Liver (tissue), 3 donors: Measurements from ENCODE around the gene ZNF562.

ENCODE experiments used
- GABPA ChIP-seq, 2 donors: IDR thresholded peaks in 1 of 2; conservative IDR thresholded peaks in 1 of 2; 2 replicates each; pipeline ENCODE4 v1.6.1; 2016; ENCODE audit warnings: antibody characterized with exemption in 2 of 2, mild to moderate bottlenecking in 1 of 2, moderate library complexity in 1 of 2
- TF ChIP-seq, protein P1 (sequence below): fragments of 150-350 bp; IDR thresholded peaks from 2 replicates; pipeline ENCODE4 v1.5.1; 2017; ENCODE audit warnings: improper control_type of control experiment, low read depth, low read length; ENCODE audit not compliant: missing input control
- TF ChIP-seq, protein P2 (sequence below): IDR thresholded peaks from 2 replicates; pipeline ENCODE4 v1.6.1; 2016; ENCODE audit warnings: antibody characterized with exemption, mild to moderate bottlenecking
- TF ChIP-seq, protein P3 (sequence below): IDR thresholded peaks from 2 replicates; pipeline ENCODE4 v1.6.1; 2016; ENCODE audit warnings: antibody characterized with exemption
- donor health status: healthy.
- donor health status: healthy.

DNA sequence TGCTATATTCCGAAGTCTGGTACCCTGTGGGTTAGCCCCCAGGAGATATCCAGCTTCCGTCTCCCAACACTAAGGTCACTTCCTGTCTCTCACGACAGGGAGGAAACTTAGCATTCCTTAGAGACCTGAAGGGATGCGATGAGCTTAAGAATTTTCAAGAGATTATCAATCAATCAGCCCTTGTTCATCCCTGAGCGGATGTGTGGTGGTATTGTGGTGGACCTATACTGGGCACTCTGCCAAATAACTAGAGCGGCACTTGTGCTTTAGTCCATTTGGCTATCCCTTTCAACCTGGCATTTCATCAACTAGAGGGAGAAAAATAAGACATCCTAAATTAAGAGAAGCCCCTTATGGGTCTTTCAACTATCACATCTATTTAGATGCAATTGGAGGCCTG is 30.9 kb upstream of the ZNF562 start:
- TF ChIP-seq, protein P1, sequence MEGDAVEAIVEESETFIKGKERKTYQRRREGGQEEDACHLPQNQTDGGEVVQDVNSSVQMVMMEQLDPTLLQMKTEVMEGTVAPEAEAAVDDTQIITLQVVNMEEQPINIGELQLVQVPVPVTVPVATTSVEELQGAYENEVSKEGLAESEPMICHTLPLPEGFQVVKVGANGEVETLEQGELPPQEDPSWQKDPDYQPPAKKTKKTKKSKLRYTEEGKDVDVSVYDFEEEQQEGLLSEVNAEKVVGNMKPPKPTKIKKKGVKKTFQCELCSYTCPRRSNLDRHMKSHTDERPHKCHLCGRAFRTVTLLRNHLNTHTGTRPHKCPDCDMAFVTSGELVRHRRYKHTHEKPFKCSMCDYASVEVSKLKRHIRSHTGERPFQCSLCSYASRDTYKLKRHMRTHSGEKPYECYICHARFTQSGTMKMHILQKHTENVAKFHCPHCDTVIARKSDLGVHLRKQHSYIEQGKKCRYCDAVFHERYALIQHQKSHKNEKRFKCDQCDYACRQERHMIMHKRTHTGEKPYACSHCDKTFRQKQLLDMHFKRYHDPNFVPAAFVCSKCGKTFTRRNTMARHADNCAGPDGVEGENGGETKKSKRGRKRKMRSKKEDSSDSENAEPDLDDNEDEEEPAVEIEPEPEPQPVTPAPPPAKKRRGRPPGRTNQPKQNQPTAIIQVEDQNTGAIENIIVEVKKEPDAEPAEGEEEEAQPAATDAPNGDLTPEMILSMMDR = no peak
- TF ChIP-seq, protein P2, sequence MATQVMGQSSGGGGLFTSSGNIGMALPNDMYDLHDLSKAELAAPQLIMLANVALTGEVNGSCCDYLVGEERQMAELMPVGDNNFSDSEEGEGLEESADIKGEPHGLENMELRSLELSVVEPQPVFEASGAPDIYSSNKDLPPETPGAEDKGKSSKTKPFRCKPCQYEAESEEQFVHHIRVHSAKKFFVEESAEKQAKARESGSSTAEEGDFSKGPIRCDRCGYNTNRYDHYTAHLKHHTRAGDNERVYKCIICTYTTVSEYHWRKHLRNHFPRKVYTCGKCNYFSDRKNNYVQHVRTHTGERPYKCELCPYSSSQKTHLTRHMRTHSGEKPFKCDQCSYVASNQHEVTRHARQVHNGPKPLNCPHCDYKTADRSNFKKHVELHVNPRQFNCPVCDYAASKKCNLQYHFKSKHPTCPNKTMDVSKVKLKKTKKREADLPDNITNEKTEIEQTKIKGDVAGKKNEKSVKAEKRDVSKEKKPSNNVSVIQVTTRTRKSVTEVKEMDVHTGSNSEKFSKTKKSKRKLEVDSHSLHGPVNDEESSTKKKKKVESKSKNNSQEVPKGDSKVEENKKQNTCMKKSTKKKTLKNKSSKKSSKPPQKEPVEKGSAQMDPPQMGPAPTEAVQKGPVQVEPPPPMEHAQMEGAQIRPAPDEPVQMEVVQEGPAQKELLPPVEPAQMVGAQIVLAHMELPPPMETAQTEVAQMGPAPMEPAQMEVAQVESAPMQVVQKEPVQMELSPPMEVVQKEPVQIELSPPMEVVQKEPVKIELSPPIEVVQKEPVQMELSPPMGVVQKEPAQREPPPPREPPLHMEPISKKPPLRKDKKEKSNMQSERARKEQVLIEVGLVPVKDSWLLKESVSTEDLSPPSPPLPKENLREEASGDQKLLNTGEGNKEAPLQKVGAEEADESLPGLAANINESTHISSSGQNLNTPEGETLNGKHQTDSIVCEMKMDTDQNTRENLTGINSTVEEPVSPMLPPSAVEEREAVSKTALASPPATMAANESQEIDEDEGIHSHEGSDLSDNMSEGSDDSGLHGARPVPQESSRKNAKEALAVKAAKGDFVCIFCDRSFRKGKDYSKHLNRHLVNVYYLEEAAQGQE = no peak
- no peak for TF ChIP-seq GABPA (IDR thresholded peaks at IDR 0.05 in 1 of 2, conservative IDR thresholded peaks at IDR 0.05 in 1 of 2)
- TF ChIP-seq, protein P3, sequence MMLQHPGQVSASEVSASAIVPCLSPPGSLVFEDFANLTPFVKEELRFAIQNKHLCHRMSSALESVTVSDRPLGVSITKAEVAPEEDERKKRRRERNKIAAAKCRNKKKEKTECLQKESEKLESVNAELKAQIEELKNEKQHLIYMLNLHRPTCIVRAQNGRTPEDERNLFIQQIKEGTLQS = no peak
